Suprapubic skin (tissue), 4 donors: ENCODE measurements around the gene SYNDIG1. TPM values are rescaled to one million over a fixed set of nuclear protein-coding genes. Genes with fewer than 3 reads are reported as not detected.

Experiments used
- DNase-seq, 2 donors: peaks; one replicate each; pipeline ENCODE4 v3.0.0-alpha.2; 2019; ENCODE audit warnings: low spot score in 2 of 2
- H3K27ac ChIP-seq: fragments of 200-600 bp; sonication (generic); one replicate; pipeline ENCODE4 v1.5.1; 2019
- H3K27me3 ChIP-seq: fragments of 200-600 bp; sonication (generic); one replicate; pipeline ENCODE4 v1.5.1; 2019
- H3K36me3 ChIP-seq: fragments of 200-600 bp; sonication (generic); one replicate; pipeline ENCODE4 v1.5.1; 2019
- H3K4me1 ChIP-seq: fragments of 200-600 bp; sonication (generic); one replicate; pipeline ENCODE4 v1.5.1; 2019
- H3K4me3 ChIP-seq: fragments of 200-600 bp; sonication (generic); one replicate; pipeline ENCODE4 v1.5.1; 2019; ENCODE audit warnings: mild to moderate bottlenecking
- H3K9me3 ChIP-seq: fragments of 200-600 bp; sonication (generic); one replicate; pipeline ENCODE4 v1.5.1; 2019
- EP300 ChIP-seq: sonication (generic); formaldehyde crosslinking; IDR thresholded peaks from one replicate; pipeline ENCODE4 v1.6.1; 2017; ENCODE audit warnings: antibody characterized with exemption
- POLR2A ChIP-seq, 2 donors: fragments of 450-650 bp; IDR thresholded peaks; one replicate each; pipeline ENCODE4 v1.6.1; 2017; ENCODE audit warnings: antibody characterized with exemption in 2 of 2, mild to moderate bottlenecking in 2 of 2, moderate library complexity in 2 of 2
- POLR2AphosphoS5 ChIP-seq, 3 donors: sonication (generic); formaldehyde crosslinking; IDR thresholded peaks; one replicate each; pipeline ENCODE4 v1.6.1; 2017; ENCODE audit warnings: antibody characterized with exemption in 3 of 3
- WGBS: methylation state at CpG from one replicate; pipeline ENCODE4 v1.1.5; 2018; 5-methylcytosine and 5-hydroxymethylcytosine counted together
- total RNA-seq, 4 donors: library from RNA; depleted of rRNA; stranded (reverse); fragments of >200 nt; gene quantifications; one replicate each; pipeline ENCODE4 v1.1.0, GENCODE V29; 2016
- TF ChIP-seq, protein P1 (sequence below), 2 donors: fragments of 200-600 bp in 1 of 2; fragments of 450-650 bp in 1 of 2; sonication (generic) in 1 of 2; IDR thresholded peaks; one replicate each; pipeline ENCODE4 v1.5.1; 2016 to 2019; ENCODE audit warnings: antibody characterized with exemption in 2 of 2, mild to moderate bottlenecking in 1 of 2, moderate library complexity in 1 of 2

SYNDIG1 gene
- total RNA-seq, 4 donors from 2014 or later = not detected

DNA sequence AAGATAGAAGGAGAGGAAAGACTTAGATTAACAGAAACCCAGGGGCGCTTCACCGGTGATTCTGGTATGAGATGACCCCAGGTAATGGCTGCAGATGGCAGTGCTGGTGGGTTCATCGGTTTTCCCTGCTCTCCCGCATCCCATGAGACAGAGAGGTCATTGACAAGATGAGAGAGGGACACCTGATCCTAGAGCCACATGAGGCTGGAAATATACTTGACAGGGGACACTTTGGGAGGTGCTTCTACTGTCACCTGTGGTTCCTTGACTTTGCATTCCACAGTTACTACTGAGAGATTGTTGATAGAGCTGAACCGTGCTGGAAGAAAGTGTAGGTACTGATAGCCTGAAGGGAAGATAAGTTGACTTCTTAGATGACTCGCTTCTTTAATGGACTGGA lies 74.3 kb downstream of the SYNDIG1 start:
- no peak for DNase-seq
- no peak overlapping the region for H3K27ac ChIP-seq
- H3K4me3 ChIP-seq = no peak overlapping the region
- 89% methylated on average over 6 of the region's 6 CpGs for WGBS
- H3K36me3 ChIP-seq = no peaks in the 10 kb centered on the region
- no peaks in the 10 kb centered on the region for H3K9me3 ChIP-seq
- no peak for TF ChIP-seq EP300
- TF ChIP-seq, protein P1, sequence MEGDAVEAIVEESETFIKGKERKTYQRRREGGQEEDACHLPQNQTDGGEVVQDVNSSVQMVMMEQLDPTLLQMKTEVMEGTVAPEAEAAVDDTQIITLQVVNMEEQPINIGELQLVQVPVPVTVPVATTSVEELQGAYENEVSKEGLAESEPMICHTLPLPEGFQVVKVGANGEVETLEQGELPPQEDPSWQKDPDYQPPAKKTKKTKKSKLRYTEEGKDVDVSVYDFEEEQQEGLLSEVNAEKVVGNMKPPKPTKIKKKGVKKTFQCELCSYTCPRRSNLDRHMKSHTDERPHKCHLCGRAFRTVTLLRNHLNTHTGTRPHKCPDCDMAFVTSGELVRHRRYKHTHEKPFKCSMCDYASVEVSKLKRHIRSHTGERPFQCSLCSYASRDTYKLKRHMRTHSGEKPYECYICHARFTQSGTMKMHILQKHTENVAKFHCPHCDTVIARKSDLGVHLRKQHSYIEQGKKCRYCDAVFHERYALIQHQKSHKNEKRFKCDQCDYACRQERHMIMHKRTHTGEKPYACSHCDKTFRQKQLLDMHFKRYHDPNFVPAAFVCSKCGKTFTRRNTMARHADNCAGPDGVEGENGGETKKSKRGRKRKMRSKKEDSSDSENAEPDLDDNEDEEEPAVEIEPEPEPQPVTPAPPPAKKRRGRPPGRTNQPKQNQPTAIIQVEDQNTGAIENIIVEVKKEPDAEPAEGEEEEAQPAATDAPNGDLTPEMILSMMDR (IDR thresholded peaks at IDR 0.05) = no peak
- TF ChIP-seq POLR2AphosphoS5 (IDR thresholded peaks at IDR 0.05) = no peak
- TF ChIP-seq POLR2A (IDR thresholded peaks at IDR 0.05) = no peak
- H3K4me1 ChIP-seq = no peaks in the 10 kb centered on the region
- no peaks in the 10 kb centered on the region for H3K27me3 ChIP-seq

DNA sequence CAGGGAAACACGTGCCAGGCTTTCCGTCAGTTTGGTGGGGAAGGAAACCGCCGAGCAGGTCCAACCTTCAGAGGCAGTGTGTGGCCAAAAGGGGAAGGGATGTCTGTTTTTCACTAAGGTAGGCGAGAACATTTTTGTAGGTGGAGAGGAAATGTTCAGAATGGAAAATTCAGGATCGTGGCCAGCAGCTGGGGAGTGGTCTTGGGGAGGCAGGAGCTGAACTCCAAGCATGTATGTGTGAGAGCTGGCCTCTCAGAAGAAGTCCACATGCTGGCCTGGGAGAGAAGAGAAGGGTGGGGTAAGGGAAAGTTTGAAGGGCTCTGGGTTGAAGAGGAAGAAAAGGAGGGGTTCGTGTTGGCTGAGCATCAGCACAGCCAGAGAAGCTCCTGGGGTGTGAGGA lies 74.9 kb downstream of the SYNDIG1 start:
- no peaks in the 10 kb centered on the region for H3K4me1 ChIP-seq
- no peaks in the 10 kb centered on the region for H3K36me3 ChIP-seq
- H3K9me3 ChIP-seq = no peaks in the 10 kb centered on the region
- TF ChIP-seq POLR2AphosphoS5 (IDR thresholded peaks at IDR 0.05) = no peak
- TF ChIP-seq, protein P1 (IDR thresholded peaks at IDR 0.05) = no peak
- no peak for TF ChIP-seq EP300
- TF ChIP-seq POLR2A (IDR thresholded peaks at IDR 0.05) = no peak
- H3K27ac ChIP-seq = no peak overlapping the region
- 77% methylated on average over 7 of the region's 7 CpGs for WGBS
- H3K4me3 ChIP-seq = no peak overlapping the region
- no peak for DNase-seq
- H3K27me3 ChIP-seq = no peaks in the 10 kb centered on the region

DNA sequence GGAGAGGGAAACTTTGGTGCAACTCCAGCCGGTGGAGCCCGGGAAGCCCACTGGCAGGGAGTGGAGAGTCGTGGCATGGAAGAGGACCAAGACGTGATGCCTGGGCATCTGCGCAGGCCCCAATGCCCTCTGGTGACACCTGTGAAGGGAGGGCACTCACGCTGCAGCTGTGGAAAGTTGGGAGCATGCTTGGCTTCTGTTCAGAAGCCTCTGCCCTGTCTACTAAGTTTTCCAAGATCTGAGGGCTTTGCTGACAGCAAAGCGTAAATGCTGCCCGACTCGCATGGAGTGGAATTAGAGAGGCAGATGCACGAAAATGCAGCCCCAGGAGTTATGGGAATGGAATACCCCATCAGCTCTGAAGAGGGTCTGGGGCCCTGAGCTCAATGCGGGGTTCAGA lies 75.7 kb downstream of the SYNDIG1 start:
- TF ChIP-seq POLR2A (IDR thresholded peaks at IDR 0.05) (no peak), POLR2AphosphoS5 (IDR thresholded peaks at IDR 0.05) (no peak), EP300 (no peak)
- TF ChIP-seq, protein P1 (IDR thresholded peaks at IDR 0.05) = no peak
- Histone ChIP-seq H3K9me3 (no peaks in the 10 kb centered on the region), H3K4me1 (no peaks in the 10 kb centered on the region), H3K27me3 (no peaks in the 10 kb centered on the region), H3K4me3 (no peak overlapping the region), H3K36me3 (no peaks in the 10 kb centered on the region), H3K27ac (no peak overlapping the region)
- 85% methylated on average over 11 of the region's 11 CpGs for WGBS
- DNase-seq = no peak

DNA sequence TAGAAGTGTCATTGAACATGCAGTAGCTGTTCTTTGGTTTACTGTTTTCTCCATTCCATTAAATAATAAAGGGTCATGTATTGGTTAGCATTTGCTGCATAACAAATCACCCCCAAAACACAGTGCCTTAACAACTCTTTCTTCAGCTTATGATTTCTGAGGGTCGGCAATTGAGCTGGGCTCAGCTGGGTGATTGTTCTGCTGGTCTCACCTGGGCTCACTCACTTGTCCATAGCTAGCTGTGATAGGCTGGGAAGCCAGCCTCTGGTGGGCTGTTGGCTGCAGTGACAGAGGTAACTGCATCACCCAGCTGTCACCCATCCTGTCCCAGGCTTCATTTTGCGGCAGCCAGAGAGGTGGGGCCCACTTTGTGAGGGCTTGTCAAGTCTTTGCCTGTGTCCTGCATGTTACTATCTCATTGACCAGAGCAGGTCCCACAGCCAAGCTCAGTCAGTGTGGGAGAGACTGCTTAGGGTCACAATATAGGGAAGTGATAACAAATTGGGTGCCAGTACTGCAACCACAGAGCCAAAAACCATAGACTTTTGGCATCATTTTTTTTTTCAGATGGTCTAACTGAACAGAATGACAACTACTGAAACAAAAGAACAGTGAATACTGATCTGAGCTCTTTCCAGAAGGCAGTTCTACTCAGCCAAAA lies 76.9 kb downstream of the SYNDIG1 start:
- TF ChIP-seq EP300 = no peak
- TF ChIP-seq, protein P1 (IDR thresholded peaks at IDR 0.05) = no peak
- no peak for TF ChIP-seq POLR2A (IDR thresholded peaks at IDR 0.05)
- TF ChIP-seq POLR2AphosphoS5 (IDR thresholded peaks at IDR 0.05) = no peak
- Histone ChIP-seq H3K9me3 (no peaks in the 10 kb centered on the region), H3K36me3 (no peaks in the 10 kb centered on the region), H3K4me1 (no peaks in the 10 kb centered on the region), H3K27me3 (no peaks in the 10 kb centered on the region), H3K4me3 (no peak overlapping the region), H3K27ac (no peak overlapping the region)
- DNase-seq = no peak
- WGBS = 93% methylated on average over 2 of the region's 2 CpGs

DNA sequence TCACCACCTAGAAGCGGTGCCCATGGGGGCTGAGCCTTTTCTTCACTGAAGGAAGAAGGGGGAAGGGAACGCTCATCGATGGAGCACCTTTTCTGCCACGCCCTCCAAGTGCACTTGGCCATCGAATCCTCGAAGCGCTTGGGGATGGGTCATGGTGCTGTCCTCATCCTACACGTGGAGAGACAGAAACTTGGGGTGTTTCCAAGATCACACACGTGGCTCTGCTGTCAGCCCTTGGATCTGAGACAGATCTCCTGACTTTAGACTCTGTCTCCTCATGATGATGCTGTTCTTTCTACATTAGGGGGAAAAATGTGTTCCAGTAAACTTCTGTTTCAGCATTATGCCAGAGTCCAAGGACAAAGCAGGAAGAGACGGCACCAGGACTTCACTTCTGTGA lies 78.5 kb downstream of the SYNDIG1 start:
- H3K27me3 ChIP-seq = no peaks in the 10 kb centered on the region
- TF ChIP-seq POLR2AphosphoS5 (IDR thresholded peaks at IDR 0.05) (no peak), EP300 (no peak), POLR2A (IDR thresholded peaks at IDR 0.05) (no peak)
- TF ChIP-seq, protein P1 (IDR thresholded peaks at IDR 0.05) = no peak
- no peak for DNase-seq
- H3K36me3 ChIP-seq = no peaks in the 10 kb centered on the region
- no peak overlapping the region for H3K27ac ChIP-seq
- H3K4me3 ChIP-seq = no peak overlapping the region
- 75% methylated on average over 10 of the region's 10 CpGs for WGBS
- no peaks in the 10 kb centered on the region for H3K4me1 ChIP-seq
- no peaks in the 10 kb centered on the region for H3K9me3 ChIP-seq
